GM10266 (cell line): ENCODE measurements around the gene B3GALT6.
"Not testable (repeated sequence)": the region's sequence is repeated elsewhere in the genome, so short reads cannot be mapped to it uniquely, and the experiment has no call there.

ENCODE experiments used
- DNase-seq: peaks from one replicate; pipeline ENCODE4 v3.0.0; 2012; ENCODE audit errors: extremely low spot score
- TF ChIP-seq, protein P1 (sequence below): IDR thresholded peaks from 2 replicates; pipeline ENCODE4 v1.5.1; 2012; ENCODE audit warnings: mild to moderate bottlenecking, low read depth; ENCODE audit not compliant: control insufficient read depth, insufficient read depth; ENCODE audit errors: missing control alignments

B3GALT6 gene

DNA sequence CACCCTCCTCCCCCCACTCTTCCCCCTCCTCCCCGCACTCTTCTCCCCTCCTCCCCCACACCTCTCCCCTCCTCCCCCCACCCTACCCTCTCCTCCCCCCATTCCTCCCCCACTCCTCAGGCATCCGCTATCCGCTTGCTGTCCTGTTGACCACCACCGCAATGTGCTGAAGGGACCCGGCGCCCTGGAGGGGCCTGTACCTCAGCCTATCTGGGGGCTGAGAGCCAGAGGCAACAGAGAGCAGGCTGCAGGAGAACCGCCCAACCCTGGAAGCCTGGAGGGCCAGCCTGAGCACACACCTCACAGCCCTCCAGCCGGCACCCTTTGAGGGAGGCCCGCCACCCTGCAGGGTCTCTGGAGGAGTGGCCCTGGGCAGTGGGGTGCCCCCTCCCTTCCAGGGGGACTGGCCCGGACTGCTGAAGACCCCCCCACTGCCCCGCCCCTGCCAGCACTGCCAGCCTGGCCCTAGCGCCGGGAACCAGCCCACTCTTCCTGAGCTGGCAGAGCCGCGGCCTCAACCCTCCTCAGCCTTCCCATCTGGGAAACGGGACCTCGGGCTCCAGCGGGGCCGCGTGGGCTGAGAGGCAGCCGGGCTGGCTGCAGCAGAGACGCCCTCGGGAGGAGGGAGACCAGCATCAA, 13.3 kb downstream of the B3GALT6 start:
- TF ChIP-seq, protein P1, sequence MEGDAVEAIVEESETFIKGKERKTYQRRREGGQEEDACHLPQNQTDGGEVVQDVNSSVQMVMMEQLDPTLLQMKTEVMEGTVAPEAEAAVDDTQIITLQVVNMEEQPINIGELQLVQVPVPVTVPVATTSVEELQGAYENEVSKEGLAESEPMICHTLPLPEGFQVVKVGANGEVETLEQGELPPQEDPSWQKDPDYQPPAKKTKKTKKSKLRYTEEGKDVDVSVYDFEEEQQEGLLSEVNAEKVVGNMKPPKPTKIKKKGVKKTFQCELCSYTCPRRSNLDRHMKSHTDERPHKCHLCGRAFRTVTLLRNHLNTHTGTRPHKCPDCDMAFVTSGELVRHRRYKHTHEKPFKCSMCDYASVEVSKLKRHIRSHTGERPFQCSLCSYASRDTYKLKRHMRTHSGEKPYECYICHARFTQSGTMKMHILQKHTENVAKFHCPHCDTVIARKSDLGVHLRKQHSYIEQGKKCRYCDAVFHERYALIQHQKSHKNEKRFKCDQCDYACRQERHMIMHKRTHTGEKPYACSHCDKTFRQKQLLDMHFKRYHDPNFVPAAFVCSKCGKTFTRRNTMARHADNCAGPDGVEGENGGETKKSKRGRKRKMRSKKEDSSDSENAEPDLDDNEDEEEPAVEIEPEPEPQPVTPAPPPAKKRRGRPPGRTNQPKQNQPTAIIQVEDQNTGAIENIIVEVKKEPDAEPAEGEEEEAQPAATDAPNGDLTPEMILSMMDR: no peak
- no peak for DNase-seq

DNA sequence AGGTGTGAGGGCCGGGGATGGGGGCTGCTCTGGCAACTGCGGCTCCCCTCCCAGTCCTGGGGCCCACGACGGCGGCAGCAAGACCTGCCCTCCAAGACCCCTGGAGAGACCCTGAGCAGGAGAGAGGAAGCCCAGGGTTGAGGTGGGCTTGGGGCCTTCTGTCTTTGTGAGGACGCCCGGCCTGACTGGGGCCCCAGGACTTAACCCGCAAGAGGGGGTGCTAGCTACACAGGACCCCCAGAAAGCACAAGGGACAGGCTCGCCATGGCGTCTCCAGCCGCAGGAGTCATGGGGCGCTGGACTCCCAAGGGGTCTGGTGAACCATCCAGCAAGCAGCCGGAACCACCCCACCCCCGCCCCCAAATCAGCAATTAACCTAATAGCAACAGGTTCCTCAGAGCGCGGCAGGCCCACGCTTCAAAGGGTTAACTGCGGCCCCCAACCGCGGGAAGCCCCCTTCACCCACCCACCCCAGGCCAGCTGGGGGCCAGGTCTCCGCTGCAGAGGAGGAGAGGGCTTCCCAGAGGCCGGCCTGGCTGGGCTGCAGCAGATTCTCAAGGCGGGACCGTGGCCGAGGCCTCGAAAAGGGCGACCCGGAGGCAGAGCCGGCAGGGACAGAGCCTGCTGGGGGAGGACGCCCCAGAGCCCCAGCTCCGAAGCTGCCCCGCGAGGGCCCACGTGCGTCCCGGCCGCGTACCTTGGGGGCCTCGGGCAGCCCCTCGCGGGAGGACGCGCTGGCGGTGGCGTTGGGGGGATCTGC, 14.0 kb downstream of the B3GALT6 start:
- no peak for DNase-seq
- TF ChIP-seq, protein P1: no peak

DNA sequence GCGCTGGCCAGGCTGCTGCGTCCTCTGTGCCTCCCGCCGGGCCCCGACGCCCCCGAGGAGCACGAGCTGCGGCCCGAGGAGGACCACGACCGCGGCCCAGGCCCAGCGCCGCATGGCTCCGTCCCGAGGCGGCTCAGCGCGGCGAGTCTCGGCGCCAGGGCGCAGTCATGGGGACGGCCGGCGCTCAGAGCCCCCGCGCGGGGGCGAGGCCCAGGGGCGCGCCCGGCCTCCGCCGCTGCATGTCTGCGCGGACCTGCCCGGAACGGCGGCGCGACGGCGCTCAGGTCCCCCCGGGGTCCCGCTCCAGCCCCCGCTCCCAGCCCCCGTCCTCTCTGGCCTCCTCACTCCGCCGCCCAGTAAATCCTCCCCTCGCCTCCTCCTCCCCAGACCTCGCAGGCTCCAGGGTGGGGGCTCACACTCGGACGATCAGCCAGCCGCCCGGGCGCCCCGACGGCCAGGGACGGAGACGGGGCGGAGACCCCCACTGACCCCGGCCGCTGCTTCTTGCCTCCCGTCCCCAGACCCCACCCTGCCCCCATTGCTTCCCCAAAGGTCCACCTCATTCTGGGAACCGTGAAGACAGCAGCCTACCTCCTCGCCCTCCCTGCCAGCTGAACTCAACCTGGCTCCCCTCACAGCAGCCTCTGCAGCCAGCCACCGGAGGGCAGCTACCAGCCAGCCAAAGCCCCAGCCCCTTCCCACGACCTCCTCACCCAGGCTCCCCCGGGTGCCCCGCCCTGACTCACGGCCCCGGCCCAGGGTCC, 14.7 kb downstream of the B3GALT6 start, which contains the start of gene C1QTNF12:
C1QTNF12 (minus strand) TSS at position 146 of the 764 bp plus-strand sequence; CDS start at position 114, 32 bp downstream.
- TF ChIP-seq, protein P1: no peak
- no peak for DNase-seq

DNA sequence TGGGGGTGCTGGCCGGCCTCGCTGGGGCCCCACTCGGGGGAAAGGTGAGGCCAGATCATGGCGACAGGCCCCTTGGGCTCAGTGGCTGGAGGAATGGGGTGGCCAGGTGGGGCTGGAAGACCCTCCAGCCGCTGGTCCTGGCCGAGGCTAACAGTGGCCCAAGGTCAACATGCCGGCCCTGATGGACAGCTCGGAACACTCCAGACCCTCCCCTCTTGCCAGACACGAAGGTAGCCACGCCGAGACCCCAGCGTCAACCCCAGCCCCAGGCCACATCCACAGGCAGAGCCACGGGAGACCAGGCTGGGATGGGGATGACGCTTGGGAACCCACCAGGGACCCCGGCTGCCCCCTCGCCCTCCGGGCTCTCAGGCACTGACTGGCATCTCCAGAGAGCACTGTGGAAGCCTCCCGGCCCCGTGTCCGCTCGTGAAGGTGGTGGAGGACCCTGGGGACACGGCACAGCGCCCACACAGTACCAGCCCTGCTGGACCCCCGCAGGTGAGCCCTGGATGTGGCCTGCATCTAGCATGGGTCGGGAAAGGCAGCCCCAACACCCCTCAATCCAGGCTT, 15.4 kb downstream of the B3GALT6 start:
- DNase-seq: no peak
- TF ChIP-seq, protein P1: no peak

DNA sequence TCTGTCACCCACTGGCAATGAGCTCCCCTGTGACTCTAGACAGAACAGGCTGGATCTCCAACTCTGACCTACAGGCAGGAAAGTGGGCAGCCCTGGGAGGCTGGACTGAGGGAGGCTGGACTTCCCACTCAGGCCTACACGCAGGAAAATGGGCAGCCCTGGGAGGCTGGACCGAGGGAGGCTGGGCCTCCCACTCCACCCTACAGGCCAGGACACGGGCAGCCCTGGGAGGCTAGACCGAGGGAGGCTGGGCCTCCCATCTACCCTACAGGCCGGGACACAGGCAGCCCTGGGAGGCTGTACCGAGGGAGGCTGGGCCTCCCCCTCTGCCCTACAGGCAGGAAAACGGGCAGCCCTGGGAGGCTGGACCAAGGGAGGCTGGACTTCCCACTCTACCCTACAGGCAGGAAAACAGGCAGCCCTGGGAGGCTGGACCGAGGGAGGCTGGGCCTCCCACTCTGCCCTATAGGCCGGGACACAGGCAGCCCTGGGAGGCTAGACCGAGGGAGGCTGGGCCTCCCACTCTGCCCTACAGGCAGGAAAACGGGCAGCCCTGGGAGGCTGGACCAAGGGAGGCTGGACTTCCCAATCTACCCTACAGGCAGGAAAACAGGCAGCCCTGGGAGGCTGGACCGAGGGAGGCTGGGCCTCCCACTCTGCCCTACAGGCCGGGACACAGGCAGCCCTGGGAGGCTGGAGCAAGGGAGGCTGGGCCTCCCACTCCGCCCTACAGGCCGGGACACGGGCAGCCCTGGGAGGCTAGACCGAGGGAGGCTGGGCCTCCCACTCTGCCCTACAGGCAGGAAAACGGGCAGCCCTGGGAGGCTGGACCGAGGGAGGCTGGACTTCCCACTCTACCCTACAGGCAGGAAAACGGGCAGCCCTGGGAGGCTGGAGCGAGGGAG, 16.2 kb downstream of the B3GALT6 start:
- not testable (repeated sequence) for DNase-seq

DNA sequence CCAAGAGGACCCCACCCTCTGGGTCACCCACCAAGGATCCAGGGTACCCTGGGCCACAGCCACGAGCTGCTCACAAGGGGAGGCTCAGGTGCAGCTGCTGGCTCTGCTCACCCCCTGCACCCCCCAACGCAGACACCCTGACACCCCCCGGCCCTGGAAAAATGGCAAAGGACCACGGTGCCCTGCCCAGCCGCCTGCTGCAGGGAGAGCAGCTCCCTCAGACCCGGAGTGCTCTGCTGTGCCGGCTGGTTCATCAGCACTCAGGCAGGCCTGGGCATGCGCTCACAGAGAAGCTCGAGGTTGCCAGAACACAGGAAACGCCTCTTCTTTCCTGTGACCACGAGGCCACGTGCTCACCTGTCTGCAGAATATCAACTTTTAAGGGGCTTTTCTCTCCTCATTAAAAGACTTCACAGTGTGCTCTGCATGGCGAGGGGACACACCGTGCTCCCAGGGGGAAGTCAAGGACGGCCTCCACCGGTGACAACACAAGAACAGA, 18.8 kb downstream of the B3GALT6 start:
- DNase-seq: peak; percentile 90
- TF ChIP-seq, protein P1: no peak
